Fibroblast of lung (primary cell): ENCODE results near the gene GCK. TPM values are rescaled to one million over a fixed set of nuclear protein-coding genes. Genes with fewer than 3 reads are reported as not detected.

ENCODE experiments used
- DNase-seq, 2 donors: peaks; one replicate each; pipeline versions ENCODE4 v3.0.0 to v3.0.0-alpha.2; 2010; ENCODE audit warnings: low read depth in 2 of 2
- H2AFZ ChIP-seq: 2 replicates; pipeline ENCODE4 v1.5.1; 2012; ENCODE audit warnings: low read length, control low read depth, inconsistent platforms
- H3K27ac ChIP-seq: 2 replicates; pipeline ENCODE4 v1.5.1; 2011; ENCODE audit warnings: low read length, control low read depth; ENCODE audit not compliant: insufficient read depth
- H3K27me3 ChIP-seq: 2 replicates; pipeline ENCODE4 v1.5.1; 2011; ENCODE audit warnings: mild to moderate bottlenecking, low read length; ENCODE audit not compliant: control insufficient read depth, insufficient read depth
- H3K36me3 ChIP-seq: 2 replicates; pipeline ENCODE4 v1.5.1; 2011; ENCODE audit warnings: low read length; ENCODE audit not compliant: control insufficient read depth, insufficient read depth
- H3K4me1 ChIP-seq: 2 replicates; pipeline ENCODE4 v1.5.1; 2011; ENCODE audit warnings: low read length; ENCODE audit not compliant: control insufficient read depth, insufficient read depth; ENCODE audit errors: extremely low read depth
- H3K4me2 ChIP-seq: 2 replicates; pipeline ENCODE4 v1.5.1; 2011; ENCODE audit warnings: low read length, control low read depth; ENCODE audit not compliant: insufficient read depth; ENCODE audit errors: extremely low read depth
- H3K4me3 ChIP-seq, 4 experiments: fragments of 200-600 bp in 1 of 4; sonication (generic) in 1 of 4; replicated peaks in 1 of 4; 2 replicates each; pipeline ENCODE4 v1.5.1; 2011 to 2016; ENCODE audit warnings: low read length in 4 of 4, low read depth in 3 of 4, mild to moderate bottlenecking in 3 of 4, control low read depth in 2 of 4, inconsistent platforms in 1 of 4, mixed read lengths in 1 of 4; ENCODE audit not compliant: insufficient read depth in 1 of 4; ENCODE audit errors: control extremely low read depth in 1 of 4
- H3K79me2 ChIP-seq: 2 replicates; pipeline ENCODE4 v1.5.1; 2012; ENCODE audit warnings: mild to moderate bottlenecking, low read length, inconsistent platforms; ENCODE audit not compliant: control insufficient read depth, insufficient read depth
- H3K9ac ChIP-seq: 2 replicates; pipeline ENCODE4 v1.5.1; 2011; ENCODE audit warnings: mild to moderate bottlenecking, low read length, control low read depth; ENCODE audit not compliant: insufficient read depth
- H3K9me3 ChIP-seq: 2 replicates; pipeline ENCODE4 v1.5.1; 2012; ENCODE audit warnings: low read depth, low read length; ENCODE audit not compliant: control insufficient read depth, insufficient read depth
- H4K20me1 ChIP-seq: 2 replicates; pipeline ENCODE4 v1.5.1; 2011; ENCODE audit warnings: low read length; ENCODE audit not compliant: control insufficient read depth, insufficient read depth; ENCODE audit errors: extremely low read depth
- CTCF ChIP-seq, 2 donors: IDR thresholded peaks in 1 of 2; conservative IDR thresholded peaks in 1 of 2; 1 replicate in 1 of 2; 2 replicates in 1 of 2; pipeline ENCODE4 v1.5.1; 2011 to 2012; ENCODE audit warnings: low read length in 2 of 2, control low read depth in 1 of 2, inconsistent platforms in 1 of 2, low read depth in 1 of 2, mild to moderate bottlenecking in 1 of 2
- EZH2 ChIP-seq: IDR thresholded peaks from 2 replicates; pipeline ENCODE4 v1.5.1; 2012; ENCODE audit warnings: low read length, control low read depth, mild to moderate bottlenecking; ENCODE audit errors: missing control alignments
- polyA plus RNA-seq, 2 donors: library from polyadenylated mRNA; depleted of rRNA in 1 of 2; stranded (reverse) in 1 of 2; unstranded in 1 of 2; fragments of >200 nt; gene quantifications; 2 replicates each; pipeline ENCODE4 v1.2.1, GENCODE V29; 2011 to 2012; ENCODE audit warnings: missing spikeins in 1 of 2
- total RNA-seq: library from RNA; depleted of rRNA; stranded (reverse); fragments of >200 nt; gene quantifications from 2 replicates; pipeline ENCODE4 v1.2.1, GENCODE V29; 2014

GCK gene
- total and polyA plus RNA-seq, 2 donors (not counting 1 experiment from before 2014, with no cell fraction given), result 0.14 to 1.7 TPM

GRCh38 chr7:44102846-44103565, 86.2 kb downstream of the GCK start:
- DNase-seq, result no peak
- Histone ChIP-seq H3K27me3 (no peaks in the 10 kb centered on the region), H3K4me3 (no peak overlapping the region), H3K36me3 (peaks cover 2% of the 10 kb centered on the region), H3K79me2 (no peaks in the 10 kb centered on the region), H3K4me1 (peaks cover 31% of the 10 kb centered on the region), H4K20me1 (no peaks in the 10 kb centered on the region), H3K9ac (no peak overlapping the region), H3K4me2 (no peak overlapping the region), H3K27ac (peak overlapping the region; percentile 56), H2AFZ (no peak overlapping the region), H3K9me3 (no peaks in the 10 kb centered on the region)
- TF ChIP-seq CTCF (conservative IDR thresholded peaks at IDR 0.05 in 1 of 2, IDR thresholded peaks at IDR 0.05 in 1 of 2; ENCODE audit: low read depth in 1 of 2, low read length in 2 of 2) (no peak), EZH2 (no peak)

- peaks cover 31% of the 10 kb centered on the region for H3K4me1 ChIP-seq
- peak; percentile 58 to 61 for DNase-seq
- no peaks in the 10 kb centered on the region for H4K20me1 ChIP-seq
- H3K4me2 ChIP-seq, result no peak overlapping the region
- H3K27me3 ChIP-seq, result no peaks in the 10 kb centered on the region
- no peak overlapping the region for H3K4me3 ChIP-seq
- H2AFZ ChIP-seq, result no peak overlapping the region
- H3K79me2 ChIP-seq, result no peaks in the 10 kb centered on the region
- peaks cover under 1% of the 10 kb centered on the region for H3K36me3 ChIP-seq
- TF ChIP-seq EZH2 (no peak), CTCF (conservative IDR thresholded peaks at IDR 0.05 in 1 of 2, IDR thresholded peaks at IDR 0.05 in 1 of 2; ENCODE audit: low read depth in 1 of 2, low read length in 2 of 2) (no peak)
- peak overlapping the region; percentile 56 for H3K27ac ChIP-seq
- no peaks in the 10 kb centered on the region for H3K9me3 ChIP-seq
- no peak overlapping the region for H3K9ac ChIP-seq
Observed at GRCh38 chr7:44101966-44102845, 87.0 kb downstream of the GCK start.

GRCh38 chr7:44101303-44101965, 87.8 kb downstream of the GCK start:
- no peak overlapping the region for H2AFZ ChIP-seq
- H3K4me2 ChIP-seq, result no peak overlapping the region

More at GRCh38 chr7:44101303-44101965, 87.8 kb downstream of the GCK start:
- no peak for DNase-seq
- H4K20me1 ChIP-seq, result no peaks in the 10 kb centered on the region
- TF ChIP-seq EZH2 (no peak), CTCF (conservative IDR thresholded peaks at IDR 0.05 in 1 of 2, IDR thresholded peaks at IDR 0.05 in 1 of 2; ENCODE audit: low read depth in 1 of 2, low read length in 2 of 2) (no peak)
- H3K36me3 ChIP-seq, result no peaks in the 10 kb centered on the region
- H3K27ac ChIP-seq, result peak overlapping the region; percentile 40
- no peaks in the 10 kb centered on the region for H3K27me3 ChIP-seq
- H3K9ac ChIP-seq, result no peak overlapping the region
- no peaks in the 10 kb centered on the region for H3K9me3 ChIP-seq
- H3K4me1 ChIP-seq, result peaks cover 31% of the 10 kb centered on the region
- H3K4me3 ChIP-seq, result no peak overlapping the region
- H3K79me2 ChIP-seq, result no peaks in the 10 kb centered on the region
